KMS-11 (cell line): ENCODE measurements around the gene LRRC71.

Experiments
- H2AFZ ChIP-seq: fragments of 200-600 bp; sonication (generic); 2 replicates; pipeline ENCODE4 v1.6.1; 2016; ENCODE audit warnings: antibody characterized with exemption, mixed run types, low read depth
- H3K27ac ChIP-seq: fragments of 200-600 bp; sonication (generic); 2 replicates; pipeline ENCODE4 v1.6.1; 2016; ENCODE audit warnings: mild to moderate bottlenecking, mixed run types
- H3K27me3 ChIP-seq: fragments of 200-600 bp; sonication (generic); 2 replicates; pipeline ENCODE4 v1.6.1; 2017; ENCODE audit warnings: mild to moderate bottlenecking, low read depth, mixed run types, moderate library complexity; ENCODE audit not compliant: insufficient read depth
- H3K36me3 ChIP-seq: fragments of 200-600 bp; sonication (generic); 2 replicates; pipeline ENCODE4 v1.6.1; 2017; ENCODE audit warnings: mild to moderate bottlenecking, mixed run types; ENCODE audit not compliant: insufficient read depth
- H3K4me1 ChIP-seq: fragments of 200-600 bp; sonication (generic); 2 replicates; pipeline ENCODE4 v1.6.1; 2016; ENCODE audit warnings: mild to moderate bottlenecking, low read depth, mixed run types; ENCODE audit not compliant: poor library complexity, severe bottlenecking
- H3K4me2 ChIP-seq: fragments of 200-600 bp; sonication (generic); 2 replicates; pipeline ENCODE4 v1.7.0; 2016; ENCODE audit warnings: mild to moderate bottlenecking, mixed run types
- H3K4me3 ChIP-seq: fragments of 200-600 bp; sonication (generic); IDR thresholded peaks from 2 replicates; pipeline ENCODE4 v1.6.1; 2017; ENCODE audit warnings: low read depth, low read length, mixed read lengths; ENCODE audit not compliant: insufficient read depth
- H3K79me2 ChIP-seq: fragments of 200-600 bp; sonication (generic); 2 replicates; pipeline ENCODE4 v1.6.1; 2016; ENCODE audit warnings: low read depth, mixed run types; ENCODE audit not compliant: insufficient read depth
- H3K9ac ChIP-seq: fragments of 200-600 bp; sonication (generic); 2 replicates; pipeline ENCODE4 v1.6.1; 2016; ENCODE audit warnings: mild to moderate bottlenecking, mixed run types
- H4K20me1 ChIP-seq: fragments of 200-600 bp; sonication (generic); 2 replicates; pipeline ENCODE4 v1.6.1; 2016; ENCODE audit warnings: mild to moderate bottlenecking, mixed run types; ENCODE audit not compliant: insufficient read depth
- CTCF ChIP-seq: fragments of 200-600 bp; sonication (generic); conservative IDR thresholded peaks from 2 replicates; pipeline ENCODE4 v1.6.1; 2017; ENCODE audit warnings: low read depth, mild to moderate bottlenecking, antibody characterized with exemption, low read length, moderate library complexity, mixed read lengths

LRRC71 gene

GRCh38 chr1:156920233-156921052 is at the start of gene LRRC71:
TSS of gene LRRC71 (plus strand) at chr1:156920632. CDS start at chr1:156920804, 172 bp downstream.
- no peak within 1 kb of the TSS for H3K27ac ChIP-seq
- H3K79me2 ChIP-seq: no peaks in the 10 kb centered on the region
- no peaks in the 10 kb centered on the region for H4K20me1 ChIP-seq
- H3K4me3 ChIP-seq: no peak within 1 kb of the TSS
- H2AFZ ChIP-seq: no peak within 1 kb of the TSS
- peaks cover 72% of the 10 kb centered on the region for H3K27me3 ChIP-seq
- H3K4me2 ChIP-seq: no peak within 1 kb of the TSS
- peak; percentile 51 for TF ChIP-seq CTCF
- no peak within 1 kb of the TSS for H3K9ac ChIP-seq
- no peaks in the 10 kb centered on the region for H3K36me3 ChIP-seq
- peaks cover 6% of the 10 kb centered on the region for H3K4me1 ChIP-seq

- Histone ChIP-seq H3K4me3 (no peak overlapping the region), H3K4me2 (no peak overlapping the region), H4K20me1 (no peaks in the 10 kb centered on the region), H3K9ac (no peak overlapping the region), H3K27me3 (peaks cover 100% of the 10 kb centered on the region), H3K4me1 (peaks cover 8% of the 10 kb centered on the region), H3K79me2 (no peaks in the 10 kb centered on the region), H2AFZ (no peak overlapping the region), H3K36me3 (no peaks in the 10 kb centered on the region), H3K27ac (no peak overlapping the region)
- TF ChIP-seq CTCF: no peak
These were observed 46.8 kb upstream of the LRRC71 start for GRCh38 chr1:156873659-156874058.

GRCh38 chr1:156874142-156874541 is 46.3 kb upstream of the LRRC71 start:
- peaks cover 8% of the 10 kb centered on the region for H3K4me1 ChIP-seq
- no peak overlapping the region for H3K4me3 ChIP-seq
- H4K20me1 ChIP-seq: no peaks in the 10 kb centered on the region
- no peaks in the 10 kb centered on the region for H3K79me2 ChIP-seq
- peaks cover 100% of the 10 kb centered on the region for H3K27me3 ChIP-seq
- H2AFZ ChIP-seq: no peak overlapping the region
- no peaks in the 10 kb centered on the region for H3K36me3 ChIP-seq
- no peak overlapping the region for H3K4me2 ChIP-seq
- no peak overlapping the region for H3K27ac ChIP-seq
- TF ChIP-seq CTCF: no peak
- no peak overlapping the region for H3K9ac ChIP-seq

- TF ChIP-seq CTCF: no peak
- Histone ChIP-seq H3K4me3 (no peak overlapping the region), H3K4me2 (no peak overlapping the region), H3K27ac (no peak overlapping the region), H3K36me3 (no peaks in the 10 kb centered on the region), H2AFZ (no peak overlapping the region), H3K27me3 (peaks cover 100% of the 10 kb centered on the region), H3K9ac (no peak overlapping the region), H4K20me1 (no peaks in the 10 kb centered on the region), H3K79me2 (no peaks in the 10 kb centered on the region), H3K4me1 (peaks cover 8% of the 10 kb centered on the region)
These were observed 45.7 kb upstream of the LRRC71 start for GRCh38 chr1:156874572-156875340.
